LNCaP clone FGC (cell line): ENCODE results near the gene EBF3.
A peak's percentile ranks its signal among the peaks of the same experiment; 100 is the strongest.

Source experiments
- DNase-seq: peaks from one replicate; pipeline ENCODE4 v3.0.0-alpha.2; 2011; ENCODE audit warnings: low read depth
- H3K4me3 ChIP-seq: 2 replicates; pipeline ENCODE4 v1.5.1; 2011; ENCODE audit warnings: mild to moderate bottlenecking, low read depth, low read length, control low read depth
- CTCF ChIP-seq: IDR thresholded peaks from 2 replicates; pipeline ENCODE4 v1.5.1; 2012; ENCODE audit warnings: mild to moderate bottlenecking; ENCODE audit not compliant: control insufficient read depth, insufficient read depth; ENCODE audit errors: extremely low read depth

The EBF3 gene

GRCh38 chr10:129958629-129959543 is 5.2 kb downstream of the EBF3 start:
- H3K4me3 ChIP-seq: no peak overlapping the region
- DNase-seq: no peak
- TF ChIP-seq CTCF: no peak

DNA sequence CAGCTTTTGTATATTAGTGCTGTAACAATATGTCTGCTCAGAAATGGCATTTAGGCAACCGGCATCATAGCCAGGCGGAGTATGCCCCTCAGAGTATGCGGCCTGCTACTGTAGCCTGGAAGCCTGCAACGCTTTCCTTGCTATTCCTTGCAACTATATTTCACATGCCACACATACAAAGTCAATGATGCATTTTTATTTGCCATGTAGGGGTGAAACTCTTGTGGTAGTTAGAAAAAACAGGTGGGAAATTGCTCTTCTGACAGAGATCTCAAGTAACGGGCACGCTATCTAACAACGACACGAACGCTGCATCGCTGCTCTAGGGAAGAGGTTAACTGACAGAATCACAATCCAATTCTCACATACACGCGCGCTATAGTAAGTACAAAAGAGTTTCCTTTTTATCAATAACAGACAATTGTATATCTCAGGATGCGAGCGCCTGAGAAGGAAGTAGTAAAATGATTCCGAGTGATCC is 5.9 kb downstream of the EBF3 start:
- no peak for TF ChIP-seq CTCF
- H3K4me3 ChIP-seq: no peak overlapping the region
- no peak for DNase-seq

DNA sequence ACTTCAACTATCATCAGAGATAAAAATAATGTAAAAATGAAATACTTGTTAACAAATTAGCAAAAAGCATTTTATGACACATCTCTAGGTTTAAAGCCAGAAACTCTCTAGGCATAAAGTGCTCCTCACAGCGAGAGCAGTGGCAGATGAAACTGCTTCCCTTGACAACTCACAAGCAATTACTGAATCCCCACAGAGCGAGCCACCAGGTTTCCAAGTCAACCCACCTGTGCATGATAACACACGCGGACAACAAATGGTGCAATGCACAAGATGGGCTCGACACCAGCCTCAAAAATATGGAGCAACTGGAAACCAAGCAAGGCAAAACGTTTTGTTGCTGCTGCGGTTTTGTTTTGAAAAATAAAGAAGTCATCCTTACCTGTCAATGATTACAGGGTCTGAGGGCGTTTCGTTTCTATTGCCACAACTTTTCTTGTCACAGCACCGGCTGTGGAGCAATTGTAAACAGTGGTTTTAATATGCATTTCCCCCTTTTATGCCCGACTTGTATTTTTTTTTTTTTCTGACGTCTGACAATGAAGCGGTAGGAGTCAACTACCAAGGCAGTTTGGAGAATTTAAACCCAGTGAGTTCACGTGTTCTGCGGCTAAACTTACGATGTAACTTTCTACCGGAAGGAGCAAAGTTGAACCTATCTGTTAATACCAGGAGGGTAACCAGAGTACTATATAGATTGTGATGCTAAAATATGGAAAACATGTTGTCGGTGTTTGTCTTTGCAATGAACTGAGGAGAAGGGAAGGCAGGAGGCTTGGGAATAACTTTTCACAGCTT is 7.0 kb downstream of the EBF3 start:
- no peak for DNase-seq
- no peak for TF ChIP-seq CTCF
- H3K4me3 ChIP-seq: no peak overlapping the region

DNA sequence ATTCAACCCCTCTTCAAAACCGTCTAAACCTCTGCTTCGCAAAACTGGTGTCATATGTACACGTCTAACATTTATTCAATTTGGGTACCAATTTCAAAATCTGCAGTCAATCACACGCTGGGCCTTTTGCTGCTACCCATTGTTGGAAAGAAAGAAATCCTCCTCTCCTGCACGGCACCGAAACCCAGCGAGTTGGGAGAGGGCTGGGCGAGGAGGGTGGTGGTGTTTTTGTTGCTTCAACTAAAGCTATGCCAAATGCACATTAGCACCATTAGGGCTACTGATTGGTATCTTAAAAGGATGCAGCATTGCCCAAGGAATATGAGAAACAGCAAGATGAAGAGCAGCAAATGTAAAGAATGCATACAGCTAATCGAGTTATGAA is 7.8 kb downstream of the EBF3 start:
- no peak for DNase-seq
- no peak overlapping the region for H3K4me3 ChIP-seq

DNA sequence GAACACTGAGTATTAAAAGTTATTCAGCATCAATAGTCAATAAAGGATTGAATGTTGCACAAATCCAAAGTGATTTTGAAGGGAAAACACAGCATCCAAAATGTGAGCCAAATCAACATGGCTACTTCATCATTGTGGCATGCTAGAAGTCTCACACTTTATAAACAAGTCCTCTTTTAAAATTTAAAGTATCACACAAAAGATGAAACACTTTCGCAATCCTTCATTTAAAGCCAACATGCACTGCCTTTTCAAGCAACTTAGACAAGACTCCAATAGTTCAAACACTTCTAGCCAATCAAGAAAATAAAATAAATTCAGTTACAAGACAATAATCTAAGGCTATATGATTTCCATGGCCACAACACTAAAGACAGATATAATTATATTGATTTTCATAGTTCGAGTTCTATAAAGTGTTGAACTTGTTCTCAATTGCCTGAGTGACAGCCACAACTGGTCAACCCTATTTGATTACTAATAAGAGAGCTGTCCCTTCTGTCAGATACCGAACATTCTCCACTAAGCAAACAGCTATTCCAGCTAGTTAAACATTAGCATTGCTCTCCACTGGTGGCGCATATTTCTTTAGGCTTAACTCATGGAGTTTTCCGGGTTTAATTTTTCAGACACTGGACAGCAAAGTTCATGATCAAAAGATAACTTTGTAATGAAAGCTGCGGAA is 8.3 kb downstream of the EBF3 start:
- DNase-seq: no peak
- TF ChIP-seq CTCF: 0 out of 2 replicates have a peak, but pooled peaks have one; percentile 8
- no peak overlapping the region for H3K4me3 ChIP-seq

More for the DNA sequence above, 7.8 kb downstream of the EBF3 start:
- no peak for TF ChIP-seq CTCF

GRCh38 chr10:129954492-129955315 is 9.4 kb downstream of the EBF3 start:
- no peak for DNase-seq
- TF ChIP-seq CTCF: no peak
- no peak overlapping the region for H3K4me3 ChIP-seq
